HG02973 (cell line): ENCODE data around the gene CENPS.
A peak's percentile ranks its signal among the peaks of the same experiment; 100 is the strongest.
"Not testable (repeated sequence)": the region's sequence is repeated elsewhere in the genome, so short reads cannot be mapped to it uniquely, and the experiment has no call there.

Source experiments
- ATAC-seq: cut with Tn5 transposase; IDR thresholded peaks from one replicate; pipeline ENCODE4 v1.9.1; 2021; ENCODE audit warnings: moderate library complexity; ENCODE audit not compliant: unreplicated experiment

The CENPS gene

GRCh38 chr1:10450156-10450814 is 20.1 kb downstream of the CENPS start:
- ATAC-seq: no peak

- no peak for ATAC-seq
These were observed 20.6 kb downstream of the CENPS start for GRCh38 chr1:10450836-10451235.

GRCh38 chr1:10451287-10451686 is 21.1 kb downstream of the CENPS start:
- no peak for ATAC-seq

GRCh38 chr1:10456048-10456447 is 25.8 kb downstream of the CENPS start:
- ATAC-seq: no peak

GRCh38 chr1:10456661-10457060 is 26.4 kb downstream of the CENPS start:
- no peak for ATAC-seq

- ATAC-seq: not testable (repeated sequence)
These were observed 27.2 kb downstream of the CENPS start for GRCh38 chr1:10457462-10457861.

- no peak for ATAC-seq
These were observed 27.6 kb downstream of the CENPS start for GRCh38 chr1:10457875-10458274.

- no peak for ATAC-seq
These were observed 29.0 kb downstream of the CENPS start for GRCh38 chr1:10459184-10459583.

GRCh38 chr1:10467078-10467477 is 36.8 kb downstream of the CENPS start:
- no peak for ATAC-seq

GRCh38 chr1:10470043-10470442 is 39.8 kb downstream of the CENPS start:
- no peak for ATAC-seq

- peak; percentile 2 for ATAC-seq
These were observed 41.4 kb downstream of the CENPS start for GRCh38 chr1:10471411-10472219.

GRCh38 chr1:10472220-10473144 is 42.2 kb downstream of the CENPS start, which contains the start of gene DFFA:
TSS of gene DFFA (minus strand) at chr1:10472529. CDS start at chr1:10472458, 71 bp downstream.
- ATAC-seq: peak; percentile 71

- ATAC-seq: no peak
These were observed 43.0 kb downstream of the CENPS start for GRCh38 chr1:10473145-10473765.

GRCh38 chr1:10474309-10474612 is 44.0 kb downstream of the CENPS start:
- ATAC-seq: not testable (repeated sequence)

GRCh38 chr1:10474613-10475507 is 44.6 kb downstream of the CENPS start, which contains the start of gene PEX14:
TSS of gene PEX14 (plus strand) at chr1:10474950. CDS start at chr1:10474967, 17 bp downstream.
- ATAC-seq: peak; percentile 71

- ATAC-seq: no peak
These were observed 45.3 kb downstream of the CENPS start for GRCh38 chr1:10475510-10475909.

- ATAC-seq: no peak
These were observed 49.1 kb downstream of the CENPS start for GRCh38 chr1:10479296-10479695.

GRCh38 chr1:10480614-10481013 is 50.4 kb downstream of the CENPS start:
- ATAC-seq: no peak

- ATAC-seq: no peak
These were observed 54.3 kb downstream of the CENPS start for GRCh38 chr1:10484521-10484920.
